ENCODE measurements around the gene SPEG.

SPEG gene

GRCh38 chr2:219499555-219499954, 64.9 kb downstream of the SPEG start:
- DNase-seq: no peak

- no peak for DNase-seq
Measured at GRCh38 chr2:219500135-219500534, 65.5 kb downstream of the SPEG start.

GRCh38 chr2:219501849-219502248, 67.2 kb downstream of the SPEG start:
- no peak for DNase-seq

GRCh38 chr2:219502618-219503017, 68.0 kb downstream of the SPEG start:
- DNase-seq: no peak

- DNase-seq: no peak
Measured at GRCh38 chr2:219505585-219505984, 70.9 kb downstream of the SPEG start.

GRCh38 chr2:219506153-219506801, 71.6 kb downstream of the SPEG start:
- no peak for DNase-seq

GRCh38 chr2:219506802-219507526, 72.3 kb downstream of the SPEG start:
- no peak for DNase-seq

- no peak for DNase-seq
Measured at GRCh38 chr2:219507581-219508443, 73.2 kb downstream of the SPEG start.

GRCh38 chr2:219508444-219508734, 73.7 kb downstream of the SPEG start:
- no peak for DNase-seq

GRCh38 chr2:219508971-219509779, 74.5 kb downstream of the SPEG start:
- no peak for DNase-seq

- DNase-seq: peak; percentile 30
Measured at GRCh38 chr2:219509780-219510511, 75.3 kb downstream of the SPEG start.

- no peak for DNase-seq
Measured at GRCh38 chr2:219510512-219511135, 76.0 kb downstream of the SPEG start.

GRCh38 chr2:219511547-219512325, 77.1 kb downstream of the SPEG start:
- DNase-seq: no peak

- no peak for DNase-seq
Measured at GRCh38 chr2:219512524-219513216, 78.0 kb downstream of the SPEG start.

- DNase-seq: no peak
Measured at GRCh38 chr2:219513787-219514186, 79.1 kb downstream of the SPEG start.

GRCh38 chr2:219514196-219514761, 79.6 kb downstream of the SPEG start, which contains the start of gene ASIC4:
TSS of gene ASIC4 (plus strand) at chr2:219514482. CDS start at chr2:219514725, 243 bp downstream.
- DNase-seq: no peak

GRCh38 chr2:219514836-219515235, 80.2 kb downstream of the SPEG start:
- no peak for DNase-seq

- no peak for DNase-seq
Measured at GRCh38 chr2:219515874-219516629, 81.4 kb downstream of the SPEG start.

GRCh38 chr2:219516888-219517287, 82.2 kb downstream of the SPEG start:
- DNase-seq: no peak

All from activated effector memory CD4-positive, alpha-beta T cell treated with Interleukin-2 at 50 U/mL for 16 hours (primary cell).